Mesendoderm (in vitro differentiated cells): ENCODE measurements around the gene FRZB.

ENCODE experiments used
- DNase-seq: peaks from one replicate; pipeline ENCODE4 v3.0.0; 2013
- H2AK5ac ChIP-seq: 2 replicates; pipeline ENCODE4 v1.6.1; 2013; ENCODE audit warnings: low read length, inconsistent platforms
- H2BK120ac ChIP-seq: 2 replicates; pipeline ENCODE4 v1.6.1; 2013; ENCODE audit warnings: low read depth, mild to moderate bottlenecking, low read length, moderate library complexity, mixed read lengths
- H2BK15ac ChIP-seq: replicated peaks from 2 replicates; pipeline ENCODE4 v1.6.1; 2013; ENCODE audit warnings: low read depth, mild to moderate bottlenecking, moderate library complexity
- H2BK5ac ChIP-seq: 2 replicates; pipeline ENCODE4 v1.6.1; 2013; ENCODE audit warnings: low read length, inconsistent platforms
- H3K18ac ChIP-seq: 2 replicates; pipeline ENCODE4 v1.6.1; 2013; ENCODE audit warnings: mild to moderate bottlenecking, low read length, mixed read lengths
- H3K23ac ChIP-seq: one replicate; pipeline ENCODE4 v1.6.1; 2013; ENCODE audit warnings: low read length
- H3K27ac ChIP-seq: 2 replicates; pipeline ENCODE4 v1.5.1; 2013; ENCODE audit warnings: low read depth, mild to moderate bottlenecking, inconsistent platforms, low read length, moderate library complexity
- H3K27me3 ChIP-seq: 2 replicates; pipeline ENCODE4 v1.6.1; 2013; ENCODE audit warnings: low read length, control low read depth, mild to moderate bottlenecking, inconsistent platforms; ENCODE audit not compliant: insufficient read depth, poor library complexity
- H3K36me3 ChIP-seq: 2 replicates; pipeline ENCODE4 v1.6.1; 2013; ENCODE audit warnings: low read length, inconsistent platforms; ENCODE audit not compliant: control insufficient read depth, insufficient read depth
- H3K4ac ChIP-seq: one replicate; pipeline ENCODE4 v1.6.1; 2013; ENCODE audit warnings: low read depth, mild to moderate bottlenecking, low read length, moderate library complexity
- H3K4me1 ChIP-seq: 2 replicates; pipeline ENCODE4 v1.6.1; 2013; ENCODE audit warnings: low read depth, low read length, inconsistent platforms; ENCODE audit not compliant: control insufficient read depth
- H3K4me2 ChIP-seq: 2 replicates; pipeline ENCODE4 v1.6.1; 2013; ENCODE audit warnings: low read length
- H3K4me3 ChIP-seq: 2 replicates; pipeline ENCODE4 v1.5.1; 2013; ENCODE audit warnings: mild to moderate bottlenecking, low read length
- H3K56ac ChIP-seq: one replicate; pipeline ENCODE4 v1.6.1; 2013; ENCODE audit warnings: low read length
- H3K79me1 ChIP-seq: 2 replicates; pipeline ENCODE4 v1.6.1; 2013; ENCODE audit warnings: low read length, inconsistent platforms
- H3K79me2 ChIP-seq: 2 replicates; pipeline ENCODE4 v1.6.1; 2013; ENCODE audit warnings: mild to moderate bottlenecking, low read length; ENCODE audit not compliant: control insufficient read depth, insufficient read depth
- H3K9ac ChIP-seq: 2 replicates; pipeline ENCODE4 v1.6.1; 2013; ENCODE audit warnings: low read length, inconsistent platforms
- H4K5ac ChIP-seq: one replicate; pipeline ENCODE4 v1.6.1; 2013; ENCODE audit warnings: low read length
- H4K8ac ChIP-seq: one replicate; pipeline ENCODE4 v1.6.1; 2013; ENCODE audit warnings: low read depth, mild to moderate bottlenecking, control low read depth, low read length, moderate library complexity
- WGBS: extraction: QIAGEN DNeasy Blood & Tissue Kit; methylation state at CpG from one replicate; pipeline ENCODE4 v1.1.7; 2013; ENCODE audit warnings: low lambda C conversion rate, missing lambda C conversion rate; ENCODE audit not compliant: insufficient coverage; ENCODE audit errors: extremely low coverage; 5-methylcytosine and 5-hydroxymethylcytosine counted together

FRZB gene

DNA sequence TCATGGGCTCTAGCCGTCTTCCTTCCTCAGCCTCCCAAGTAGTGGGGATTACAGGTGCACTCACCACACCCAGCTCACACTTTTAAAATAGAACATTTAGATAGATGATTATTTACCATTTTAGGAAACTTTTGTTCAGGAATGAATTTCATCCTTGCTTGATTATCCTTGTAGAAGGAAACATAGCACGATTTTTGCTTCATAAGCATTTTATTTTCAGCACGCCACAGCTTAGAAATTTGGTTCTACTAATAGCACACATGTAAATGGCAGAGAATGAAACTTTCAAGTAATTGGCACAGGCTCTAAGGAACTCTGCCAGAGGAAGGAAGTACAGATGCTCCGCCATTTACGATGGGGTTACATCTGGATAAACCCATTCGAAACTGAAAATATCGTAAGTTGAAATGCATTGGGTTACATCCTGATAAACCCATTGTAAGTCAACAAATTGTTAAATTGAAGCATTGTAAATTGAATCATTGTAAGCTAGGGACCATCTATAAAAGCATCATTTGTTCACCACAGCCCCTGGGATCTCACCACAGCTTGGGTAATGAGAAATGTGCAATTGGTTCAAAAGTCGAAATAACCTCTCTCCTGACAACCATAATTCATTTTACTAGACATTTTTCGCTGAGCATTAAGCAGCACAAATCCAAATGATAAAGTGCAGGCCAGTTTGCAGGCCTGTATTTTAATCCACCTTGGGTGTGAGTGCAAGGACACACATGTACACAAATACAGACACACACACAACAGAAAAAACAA, 33.2 kb downstream of the FRZB start:
- Histone ChIP-seq H4K5ac (no peak overlapping the region), H3K4ac (no peak overlapping the region), H3K79me1 (no peaks in the 10 kb centered on the region), H3K23ac (no peak overlapping the region), H3K36me3 (no peaks in the 10 kb centered on the region), H3K27me3 (no peaks in the 10 kb centered on the region), H3K56ac (no peak overlapping the region), H3K18ac (no peak overlapping the region), H2BK120ac (no peak overlapping the region), H3K79me2 (no peaks in the 10 kb centered on the region), H3K4me2 (no peak overlapping the region), H2AK5ac (no peak overlapping the region), H3K4me1 (no peaks in the 10 kb centered on the region), H4K8ac (no peak overlapping the region), H2BK5ac (no peak overlapping the region), H3K4me3 (no peak overlapping the region), H3K9ac (no peak overlapping the region), H2BK15ac (no peak overlapping the region), H3K27ac (no peak overlapping the region)
- no CpG with 5 or more reads among the region's 9 CpGs for WGBS
- no peak for DNase-seq

DNA sequence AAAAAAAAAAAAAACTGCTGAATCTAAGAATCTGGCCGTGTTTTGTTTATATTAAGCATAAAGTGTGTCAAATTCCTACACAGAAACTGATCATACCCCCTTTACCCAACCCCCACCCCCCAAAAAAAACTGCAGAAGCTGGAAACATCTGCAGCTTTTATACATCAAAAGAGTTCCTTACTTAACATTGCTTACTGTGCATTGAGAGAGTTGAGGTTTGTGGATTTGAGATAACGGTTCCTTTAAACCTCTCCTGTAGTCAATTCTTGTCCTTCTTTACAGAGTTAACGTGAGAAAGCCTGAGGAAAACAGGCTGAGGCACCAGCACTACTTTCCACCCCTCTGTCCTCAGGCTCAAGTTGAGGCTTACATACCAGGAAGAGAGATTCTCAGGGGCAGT, 34.5 kb downstream of the FRZB start:
- no CpG with 5 or more reads among the region's 3 CpGs for WGBS
- no peak overlapping the region for H4K5ac ChIP-seq

DNA sequence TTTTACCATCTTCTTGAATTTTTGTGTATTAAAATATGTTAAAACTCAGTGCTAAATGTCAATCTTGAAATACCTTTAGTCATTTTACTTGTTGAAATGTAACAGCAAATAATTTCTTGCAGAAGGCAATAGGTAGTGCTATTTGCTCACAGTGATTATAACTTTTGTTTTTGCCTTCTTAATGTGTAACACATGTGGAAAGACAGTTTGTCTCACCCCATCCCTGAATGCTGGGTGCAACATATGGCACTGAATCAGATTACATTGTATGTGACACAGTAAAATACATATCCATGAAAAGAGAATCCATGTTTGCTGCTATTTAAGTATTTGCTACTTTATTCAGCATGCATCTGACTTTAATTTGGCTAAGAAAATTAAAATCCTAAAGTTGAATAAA, 35.3 kb downstream of the FRZB start:
- Histone ChIP-seq H3K23ac (no peak overlapping the region), H2BK5ac (no peak overlapping the region), H3K9ac (no peak overlapping the region), H2AK5ac (no peak overlapping the region), H2BK15ac (no peak overlapping the region), H3K79me1 (no peaks in the 10 kb centered on the region), H3K4me1 (no peaks in the 10 kb centered on the region), H3K27ac (no peak overlapping the region), H3K4me3 (no peak overlapping the region), H4K5ac (no peak overlapping the region), H3K79me2 (no peaks in the 10 kb centered on the region), H3K18ac (no peak overlapping the region), H3K4ac (no peak overlapping the region), H3K27me3 (no peaks in the 10 kb centered on the region), H3K4me2 (no peak overlapping the region), H3K56ac (no peak overlapping the region), H3K36me3 (no peaks in the 10 kb centered on the region), H2BK120ac (no peak overlapping the region), H4K8ac (no peak overlapping the region)
- no peak for DNase-seq

More for the DNA sequence above, 34.5 kb downstream of the FRZB start:
- Histone ChIP-seq H3K4me1 (no peaks in the 10 kb centered on the region), H3K9ac (no peak overlapping the region), H3K4ac (no peak overlapping the region), H2BK15ac (no peak overlapping the region), H3K27me3 (no peaks in the 10 kb centered on the region), H3K56ac (no peak overlapping the region), H3K27ac (no peak overlapping the region), H3K79me1 (no peaks in the 10 kb centered on the region), H3K23ac (no peak overlapping the region), H3K4me3 (no peak overlapping the region), H3K4me2 (no peak overlapping the region), H2BK5ac (no peak overlapping the region), H3K79me2 (no peaks in the 10 kb centered on the region), H3K18ac (no peak overlapping the region), H3K36me3 (no peaks in the 10 kb centered on the region), H2BK120ac (no peak overlapping the region), H4K8ac (no peak overlapping the region), H2AK5ac (no peak overlapping the region)
- no peak for DNase-seq

DNA sequence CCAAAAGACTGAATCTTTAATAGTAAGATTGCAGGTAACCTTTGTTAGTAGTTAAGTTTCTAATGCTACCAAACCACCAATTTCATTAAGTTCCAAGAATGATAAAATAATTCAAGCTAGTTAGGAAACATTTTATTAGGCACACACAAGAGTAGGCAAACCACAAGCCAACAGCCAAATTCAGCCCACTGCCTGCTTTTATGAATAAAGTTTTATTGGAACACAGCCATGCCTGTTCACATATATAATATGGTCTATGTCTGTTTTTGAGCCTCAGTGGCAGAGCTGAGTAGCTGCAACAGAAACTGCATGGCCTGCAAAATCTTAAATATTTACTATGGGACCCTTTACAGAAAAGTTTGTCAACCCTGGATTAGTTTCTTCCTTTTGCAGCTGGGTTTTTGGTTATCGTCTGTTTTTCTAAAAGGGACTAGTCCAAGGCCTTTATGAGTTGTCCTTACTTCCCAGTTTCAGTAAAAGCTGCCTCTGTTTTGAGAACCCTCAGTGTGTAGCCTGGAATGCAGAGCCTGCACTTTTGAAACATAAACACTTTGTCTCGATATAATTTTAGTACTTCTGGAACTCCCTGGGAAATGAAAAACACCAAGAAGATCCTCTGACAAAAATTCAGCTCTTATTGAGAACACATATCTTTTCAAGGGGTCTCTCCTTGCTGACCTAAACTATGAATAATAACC, 39.1 kb downstream of the FRZB start:
- Histone ChIP-seq H3K23ac (no peak overlapping the region), H3K79me1 (no peaks in the 10 kb centered on the region), H3K4me2 (no peak overlapping the region), H3K4me1 (peaks cover 2% of the 10 kb centered on the region), H3K4ac (no peak overlapping the region), H2BK5ac (no peak overlapping the region), H3K18ac (no peak overlapping the region), H2BK15ac (no peak overlapping the region), H4K5ac (no peak overlapping the region), H3K27me3 (no peaks in the 10 kb centered on the region), H3K4me3 (no peak overlapping the region), H4K8ac (no peak overlapping the region), H3K27ac (no peak overlapping the region), H2BK120ac (no peak overlapping the region), H3K9ac (no peak overlapping the region), H3K56ac (no peak overlapping the region), H2AK5ac (no peak overlapping the region), H3K79me2 (no peaks in the 10 kb centered on the region), H3K36me3 (no peaks in the 10 kb centered on the region)
- no peak for DNase-seq
- no CpG with 5 or more reads among the region's 2 CpGs for WGBS

DNA sequence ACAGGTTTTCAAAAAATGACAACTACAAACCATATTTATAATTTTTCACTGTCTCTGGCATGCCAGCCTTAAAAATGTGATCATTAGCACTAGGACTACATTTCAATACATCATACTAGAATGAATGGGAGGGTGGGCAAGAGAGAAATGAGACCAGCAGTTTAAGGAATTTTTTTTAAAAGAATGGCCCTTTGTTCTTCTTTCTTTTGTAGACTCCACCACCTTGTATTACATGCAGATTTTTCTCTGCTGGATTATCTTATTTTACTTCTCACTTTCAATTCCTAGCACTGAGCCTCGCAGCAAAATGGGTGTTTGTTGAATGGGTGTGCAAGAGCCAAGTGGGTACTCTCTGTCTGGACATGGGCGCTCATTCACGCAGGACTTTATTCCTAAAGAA, 39.9 kb downstream of the FRZB start:
- Histone ChIP-seq H4K5ac (no peak overlapping the region), H2BK15ac (no peak overlapping the region), H3K18ac (no peak overlapping the region), H2AK5ac (no peak overlapping the region), H3K9ac (no peak overlapping the region), H3K23ac (no peak overlapping the region), H2BK5ac (no peak overlapping the region), H4K8ac (no peak overlapping the region), H3K56ac (no peak overlapping the region), H3K27me3 (no peaks in the 10 kb centered on the region), H2BK120ac (no peak overlapping the region), H3K36me3 (no peaks in the 10 kb centered on the region), H3K27ac (no peak overlapping the region), H3K4me3 (no peak overlapping the region), H3K79me1 (no peaks in the 10 kb centered on the region), H3K79me2 (no peaks in the 10 kb centered on the region), H3K4me1 (peaks cover 2% of the 10 kb centered on the region), H3K4me2 (no peak overlapping the region), H3K4ac (no peak overlapping the region)
- no CpG with 5 or more reads among the region's 3 CpGs for WGBS
- DNase-seq = no peak
